Testis (tissue), 2 donors: ENCODE results near the gene BCL7A.

Experiments
- CTCF ChIP-seq, 3 experiments: fragments of 450-650 bp in 2 of 3; fragments of 200-600 bp in 1 of 3; sonication (generic) in 1 of 3; IDR thresholded peaks; one replicate each; pipeline ENCODE4 v1.5.1; 2016 to 2019; ENCODE audit warnings: antibody characterized with exemption in 3 of 3, mild to moderate bottlenecking in 2 of 3, moderate library complexity in 1 of 3
- POLR2A ChIP-seq: fragments of 450-650 bp; IDR thresholded peaks from one replicate; pipeline ENCODE4 v1.6.1; 2017; ENCODE audit warnings: antibody characterized with exemption, mild to moderate bottlenecking, moderate library complexity

- TF ChIP-seq POLR2A (no peak), CTCF (IDR thresholded peaks at IDR 0.05) (no peak)
These were observed 40.8 kb upstream of the BCL7A start for GRCh38 chr12:121980892-121981272.
